Hematopoietic multipotent progenitor cell treated with erythropoietin and hydrocortisone succinate and interleukin-3 and kit ligand, for 8 days (in vitro differentiated cells): ENCODE data around the gene PDPK1.
"Not testable (repeated sequence)": the region's sequence is repeated elsewhere in the genome, so short reads cannot be mapped to it uniquely, and the experiment has no call there.

Experiments used
- DNase-seq: peaks from one replicate; pipeline ENCODE4 v3.0.0-alpha.2; 2015

The PDPK1 gene

GRCh38 chr16:2620870-2621269 is 83.0 kb downstream of the PDPK1 start:
- DNase-seq = not testable (repeated sequence)

- not testable (repeated sequence) for DNase-seq
Observed at GRCh38 chr16:2621395-2621794, 83.6 kb downstream of the PDPK1 start.

- not testable (repeated sequence) for DNase-seq
Observed at GRCh38 chr16:2627075-2627474, 89.3 kb downstream of the PDPK1 start.

- DNase-seq = not testable (repeated sequence)
Observed at GRCh38 chr16:2631203-2631602, 93.4 kb downstream of the PDPK1 start.

DNA sequence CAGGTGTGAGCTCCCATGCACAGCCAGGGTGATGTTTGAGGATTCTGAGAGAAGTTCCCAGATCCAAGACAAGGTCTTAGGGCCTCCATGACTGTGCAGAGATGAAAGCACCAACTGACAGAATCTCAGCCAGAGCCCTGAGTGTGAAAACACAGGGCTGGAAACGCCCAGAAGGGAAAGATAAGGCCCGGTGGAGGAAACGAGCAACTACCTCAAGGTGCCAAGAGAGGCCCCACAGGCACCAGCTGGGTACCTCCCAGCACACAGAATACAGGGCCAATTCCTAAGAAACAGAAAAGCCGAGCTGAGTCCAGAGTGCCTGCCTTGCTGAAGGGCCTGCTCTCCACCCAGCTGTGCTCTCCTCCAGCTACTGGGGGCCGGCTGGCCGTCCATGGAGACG is 94.5 kb downstream of the PDPK1 start:
- not testable (repeated sequence) for DNase-seq

- DNase-seq = not testable (repeated sequence)
Observed at GRCh38 chr16:2639071-2639721, 101.4 kb downstream of the PDPK1 start.

DNA sequence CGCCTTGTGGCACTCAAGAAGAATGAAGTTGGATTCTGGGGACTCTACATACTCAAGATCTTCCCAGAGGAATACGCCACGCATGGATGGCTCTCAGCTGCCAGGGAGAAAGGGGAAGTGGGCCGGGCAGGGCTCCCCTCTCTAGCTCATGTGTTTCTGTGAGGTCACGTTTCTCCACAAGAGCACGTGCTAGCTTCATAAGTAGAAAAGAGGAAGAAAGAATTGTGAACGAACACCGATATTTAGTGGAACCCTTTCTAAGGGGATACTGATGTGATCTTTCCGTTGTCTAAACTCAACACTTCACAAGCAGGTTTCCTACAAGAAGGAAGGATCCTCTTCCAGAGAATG is 101.9 kb downstream of the PDPK1 start:
- DNase-seq = not testable (repeated sequence)

DNA sequence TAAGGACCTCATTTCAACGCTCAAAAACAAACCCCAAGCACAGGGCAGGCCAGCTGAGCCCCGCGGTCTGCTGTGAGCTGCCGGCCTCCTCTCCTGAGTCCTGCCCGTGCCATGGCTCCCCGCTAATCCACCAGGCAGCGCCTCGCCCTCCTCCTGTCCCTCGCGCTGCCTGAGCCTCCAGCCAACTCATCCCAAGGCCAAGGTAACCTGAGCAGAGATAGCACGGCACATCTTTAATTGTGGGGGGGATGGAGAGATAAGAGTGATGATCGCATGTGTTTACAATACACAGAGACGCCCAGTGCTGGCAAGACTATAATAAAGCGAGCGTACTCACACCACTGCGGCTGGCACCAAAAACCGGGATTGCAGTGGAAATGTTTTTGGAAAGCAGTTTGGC is 104.7 kb downstream of the PDPK1 start:
- not testable (repeated sequence) for DNase-seq

GRCh38 chr16:2644754-2645453 is 107.1 kb downstream of the PDPK1 start:
- DNase-seq = not testable (repeated sequence)

GRCh38 chr16:2651268-2651871 is 113.5 kb downstream of the PDPK1 start:
- not testable (repeated sequence) for DNase-seq
